ENCODE measurements around the gene CCM2.

CCM2 gene

DNA sequence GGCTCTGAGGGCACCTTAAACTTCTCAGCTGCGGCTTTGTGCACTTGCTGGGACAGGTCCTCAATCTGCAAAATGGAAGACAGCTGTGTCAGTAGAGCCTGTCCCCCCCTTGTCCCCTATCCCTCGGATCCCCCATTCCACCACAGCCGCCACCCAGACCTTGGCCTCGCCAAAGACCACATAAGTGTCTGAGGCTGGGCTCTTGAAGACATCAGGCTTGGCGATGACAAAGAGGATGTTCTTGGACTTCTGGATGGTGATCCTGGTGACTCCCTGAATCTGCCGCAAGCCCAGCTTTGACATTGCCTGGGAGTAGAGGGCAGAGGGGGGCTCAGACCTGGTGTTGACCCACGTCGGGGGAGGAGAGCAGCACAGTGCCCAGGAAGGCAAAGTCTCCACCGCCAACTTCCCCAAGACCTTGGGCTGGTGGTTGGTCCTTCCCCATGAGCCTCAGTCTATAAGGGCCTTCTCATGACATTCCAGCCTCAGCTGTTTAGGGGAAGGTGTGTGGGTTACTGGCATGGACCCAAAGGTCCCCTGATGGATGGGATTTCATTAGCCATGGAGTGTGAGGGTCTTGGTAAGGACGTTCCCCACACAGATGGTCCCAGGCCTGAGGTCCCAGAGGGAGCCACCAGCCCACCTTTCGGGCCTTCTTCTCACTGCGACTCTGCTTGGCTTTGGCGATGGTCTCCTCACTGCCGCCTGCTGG is 81.1 kb downstream of the CCM2 start:
- DNase-seq (ENCODE audit: low spot score) = no peak
- POLR2A ChIA-PET (ENCODE audit: low non-redundant PET) = no interaction called here

DNA sequence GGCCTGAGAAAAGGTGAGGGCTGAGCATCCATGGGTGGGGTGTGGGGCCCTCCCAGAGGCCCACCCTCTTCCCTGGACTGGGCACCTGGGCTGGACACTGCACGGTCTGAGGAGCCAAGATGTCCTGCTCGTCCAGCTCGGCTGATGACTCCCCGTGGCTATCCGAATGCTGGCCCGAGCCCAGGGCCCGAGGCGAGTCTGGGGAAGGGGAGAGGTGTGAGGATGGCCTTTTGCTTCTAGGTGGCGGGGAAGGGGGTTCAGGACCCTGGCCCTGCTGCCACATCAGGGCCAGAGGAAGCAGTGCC is 81.6 kb downstream of the CCM2 start:
- H3K27ac ChIP-seq = peak overlapping the region; percentile 69
- POLR2A ChIA-PET (ENCODE audit: low non-redundant PET) = no interaction called here
- DNase-seq (ENCODE audit: low spot score) = no peak
- CTCF ChIA-PET = no interaction called here
- TF ChIP-seq, protein P1, sequence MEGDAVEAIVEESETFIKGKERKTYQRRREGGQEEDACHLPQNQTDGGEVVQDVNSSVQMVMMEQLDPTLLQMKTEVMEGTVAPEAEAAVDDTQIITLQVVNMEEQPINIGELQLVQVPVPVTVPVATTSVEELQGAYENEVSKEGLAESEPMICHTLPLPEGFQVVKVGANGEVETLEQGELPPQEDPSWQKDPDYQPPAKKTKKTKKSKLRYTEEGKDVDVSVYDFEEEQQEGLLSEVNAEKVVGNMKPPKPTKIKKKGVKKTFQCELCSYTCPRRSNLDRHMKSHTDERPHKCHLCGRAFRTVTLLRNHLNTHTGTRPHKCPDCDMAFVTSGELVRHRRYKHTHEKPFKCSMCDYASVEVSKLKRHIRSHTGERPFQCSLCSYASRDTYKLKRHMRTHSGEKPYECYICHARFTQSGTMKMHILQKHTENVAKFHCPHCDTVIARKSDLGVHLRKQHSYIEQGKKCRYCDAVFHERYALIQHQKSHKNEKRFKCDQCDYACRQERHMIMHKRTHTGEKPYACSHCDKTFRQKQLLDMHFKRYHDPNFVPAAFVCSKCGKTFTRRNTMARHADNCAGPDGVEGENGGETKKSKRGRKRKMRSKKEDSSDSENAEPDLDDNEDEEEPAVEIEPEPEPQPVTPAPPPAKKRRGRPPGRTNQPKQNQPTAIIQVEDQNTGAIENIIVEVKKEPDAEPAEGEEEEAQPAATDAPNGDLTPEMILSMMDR (conservative IDR thresholded peaks at IDR 0.05; ENCODE audit: low read depth) = no peak

More for the DNA sequence above, 81.1 kb downstream of the CCM2 start:
- TF ChIP-seq, protein P1 (conservative IDR thresholded peaks at IDR 0.05; ENCODE audit: low read depth) = no peak
- peak overlapping the region; percentile 69; the same call in 1 of the 2 replicates for H3K27ac ChIP-seq
- CTCF ChIA-PET = no interaction called here

DNA sequence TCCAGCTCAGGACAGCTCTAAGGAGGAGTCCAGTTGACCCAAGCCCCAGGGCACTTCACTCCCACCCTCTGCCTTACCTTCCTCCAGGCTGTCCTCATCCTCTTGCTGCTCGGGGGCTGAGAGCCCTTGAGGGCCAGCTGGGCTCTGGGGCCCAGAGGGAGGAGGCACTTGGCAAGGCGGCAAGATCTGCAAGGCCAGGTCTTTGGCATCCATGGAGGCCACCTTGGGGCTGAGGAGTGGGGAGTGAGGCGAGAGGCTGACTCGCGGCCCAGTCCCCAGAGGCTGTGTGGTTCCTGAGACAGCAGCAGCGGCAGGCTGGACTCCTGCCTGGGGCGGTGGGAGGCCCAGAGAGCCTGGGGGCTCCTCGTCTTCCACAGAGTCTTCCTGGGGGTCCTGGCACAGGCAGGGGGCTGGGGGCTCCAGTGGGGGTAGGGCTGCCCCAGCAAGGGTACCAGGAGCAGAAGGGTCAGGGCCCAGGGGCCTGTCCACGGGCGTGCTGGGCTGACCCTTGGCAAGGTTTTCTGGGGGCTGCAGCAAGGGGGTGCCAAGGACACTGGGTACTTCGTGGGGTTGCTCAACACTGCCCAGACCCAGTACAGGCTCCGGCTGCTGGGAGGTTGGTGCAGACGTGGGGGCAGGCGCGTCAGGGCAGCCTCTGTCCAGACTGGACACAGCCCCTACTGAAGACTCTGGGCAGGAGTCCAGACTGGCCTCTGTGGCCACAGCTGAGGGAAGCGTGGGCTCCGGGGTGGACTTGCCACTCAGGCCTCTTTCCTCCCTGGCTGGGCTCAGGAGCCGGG is 82.2 kb downstream of the CCM2 start:
- POLR2A ChIA-PET (ENCODE audit: low non-redundant PET) = no interaction called here
- peak overlapping the region; percentile 69 for H3K27ac ChIP-seq
- CTCF ChIA-PET = no interaction called here

DNA sequence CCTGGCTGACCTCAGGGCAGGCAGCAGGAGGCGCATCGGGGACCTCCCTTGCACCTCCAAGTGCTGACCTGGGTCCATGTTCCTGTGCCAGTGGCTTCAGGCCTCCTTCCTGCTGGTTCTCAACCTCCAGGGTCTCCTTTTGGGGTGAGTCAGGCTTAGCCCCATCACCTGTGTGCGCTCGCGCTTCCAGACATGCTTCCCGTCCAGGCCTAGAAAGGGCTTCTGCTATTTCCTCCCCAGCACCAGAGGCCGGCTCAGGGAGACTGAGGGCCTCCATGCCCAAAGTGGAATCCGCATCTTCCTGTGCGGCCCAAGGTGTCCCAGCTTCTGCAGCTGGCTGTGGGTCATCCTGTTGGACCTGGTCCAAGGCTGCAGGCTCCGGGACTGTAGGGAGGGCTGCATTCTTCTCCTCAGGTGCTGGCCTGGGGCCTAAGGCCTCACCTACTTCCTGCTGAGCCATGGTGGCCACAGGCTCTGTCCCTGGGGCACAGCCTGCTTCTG is 82.9 kb downstream of the CCM2 start:
- peak overlapping the region; percentile 69 for H3K27ac ChIP-seq
- CTCF ChIA-PET = no interaction called here
- POLR2A ChIA-PET (ENCODE audit: low non-redundant PET) = no interaction called here
- DNase-seq (ENCODE audit: low spot score) = no peak
- TF ChIP-seq, protein P1 (conservative IDR thresholded peaks at IDR 0.05; ENCODE audit: low read depth) = no peak

More for the DNA sequence above, 82.2 kb downstream of the CCM2 start:
- TF ChIP-seq, protein P1 (conservative IDR thresholded peaks at IDR 0.05; ENCODE audit: low read depth) = no peak
- DNase-seq (ENCODE audit: low spot score) = no peak

DNA sequence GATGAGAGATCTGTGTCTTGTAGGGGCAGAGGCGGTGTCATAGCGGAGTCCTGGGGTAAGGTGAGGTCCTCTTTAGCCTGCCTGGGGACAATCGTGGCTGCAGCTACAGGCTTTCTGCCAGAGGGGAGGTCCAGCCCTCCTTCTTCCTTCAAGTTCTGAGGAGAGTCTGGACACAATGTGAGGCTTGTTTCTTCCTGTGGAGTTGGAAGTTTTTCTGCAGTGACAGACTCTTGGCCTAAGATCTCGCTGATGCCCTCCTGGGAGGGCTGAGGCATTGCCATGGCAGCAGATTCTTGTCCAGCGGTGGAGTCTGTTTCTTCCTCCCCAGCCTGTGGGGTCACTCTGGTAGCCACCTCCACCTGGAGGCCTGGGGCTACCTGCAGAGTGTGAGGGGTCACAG is 84.3 kb downstream of the CCM2 start:
- peak overlapping the region; percentile 42 for H3K27ac ChIP-seq
- POLR2A ChIA-PET (ENCODE audit: low non-redundant PET) = no interaction called here
- DNase-seq (ENCODE audit: low spot score) = no peak
- CTCF ChIA-PET = no interaction called here
- TF ChIP-seq, protein P1 (conservative IDR thresholded peaks at IDR 0.05; ENCODE audit: low read depth) = no peak

DNA sequence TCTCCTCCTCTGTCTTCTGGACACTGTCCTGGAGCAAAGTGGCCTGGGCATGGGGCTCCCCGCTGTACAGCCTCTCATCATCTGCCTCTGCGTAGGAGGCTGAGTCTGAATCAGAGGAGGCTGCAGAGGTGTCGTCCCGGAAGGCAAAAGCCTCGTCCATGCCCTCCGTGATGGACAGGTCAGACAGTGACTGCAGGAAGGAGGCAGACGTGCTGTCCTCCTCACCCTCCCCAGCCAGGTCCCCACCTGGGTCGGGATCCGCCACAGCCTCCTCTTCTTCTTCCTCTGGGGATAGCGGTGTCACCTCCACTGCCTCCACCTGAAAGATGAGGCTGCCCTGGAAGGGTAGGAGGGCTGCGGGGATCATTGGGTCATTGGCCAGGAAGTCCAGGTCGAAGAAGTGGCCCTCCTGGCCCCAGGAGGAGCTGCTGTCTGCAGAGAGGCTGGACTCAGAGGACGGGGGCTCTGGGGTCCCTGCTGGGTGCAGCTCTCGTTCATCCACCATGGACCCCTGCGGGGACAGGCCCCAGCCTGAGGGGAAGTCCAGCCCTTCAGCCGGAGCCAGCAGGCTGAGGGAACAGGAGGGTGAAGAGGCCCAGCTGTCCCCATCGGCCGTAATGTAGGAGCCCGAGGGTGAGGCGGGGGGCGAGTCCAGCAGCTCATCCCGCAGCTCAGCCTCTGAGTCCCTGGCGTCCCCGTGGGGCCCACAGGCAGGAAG is 85.1 kb downstream of the CCM2 start:
- no peak for DNase-seq (ENCODE audit: low spot score)
- peak overlapping the region; percentile 42; the same call in 1 of the 2 replicates for H3K27ac ChIP-seq
- TF ChIP-seq, protein P1 (conservative IDR thresholded peaks at IDR 0.05; ENCODE audit: low read depth) = no peak
- CTCF ChIA-PET = no interaction called here
- POLR2A ChIA-PET (ENCODE audit: low non-redundant PET) = no interaction called here
